K562 (cell line): Measurements from ENCODE around the gene GABARAPL1. TPM values are rescaled to one million over a fixed set of nuclear protein-coding genes. Genes with fewer than 3 reads are reported as not detected.
"Not testable (repeated sequence)": the region's sequence is repeated elsewhere in the genome, so short reads cannot be mapped to it uniquely, and the experiment has no call there.

Experiments
- ATAC-seq: fragments of 200-7000 bp; cut with Tn5 transposase; 3 replicates; pipeline ENCODE4 v1.9.1; 2020; ENCODE audit warnings: moderate library complexity
- BruUV-seq: library from RNA; stranded (reverse); fragments of 400-500 nt; replicated peaks from 2 replicates; lab custom pipeline; 2021; lab: Mats Ljungman, UMichigan
- CTCF ChIA-PET: fragments of 300-600 bp; formaldehyde crosslinking; extraction: SDS; loops from one replicate; lab custom pipeline; 2021; ENCODE audit warnings: low intra/inter-chr PET ratio; lab: Yijun Ruan, JAX
- POLR2A ChIA-PET: fragments of 300-600, 350-650 bp; sonication (Branson Sonifier 250); formaldehyde crosslinking; extraction: SDS; loops from one replicate; lab custom pipeline; 2021; ENCODE audit warnings: antibody characterized with exemption, inconsistent platforms; lab: Yijun Ruan, JAX
- DNase-seq, 4 experiments: peaks; one replicate each; pipeline versions ENCODE4 v3.0.0 to v3.0.0-alpha.2; 2011 to 2018; ENCODE audit warnings: low spot score in 3 of 4, mixed read lengths in 3 of 4; ENCODE audit errors: extremely low read depth in 1 of 4
- FAIRE-seq: peaks from 2 replicates; lab custom pipeline; 2011; peaks lifted over from hg19 to GRCh38; lab: Jason Lieb, UNC
- H2AFZ ChIP-seq: 2 replicates; pipeline ENCODE4 v1.6.0; 2011; ENCODE audit warnings: low read depth, low read length, control low read depth, inconsistent platforms
- H3K27ac ChIP-seq: fragments of 200-600 bp; 3 replicates; pipeline ENCODE4 v1.8.0; 2011; ENCODE audit warnings: low read depth, mild to moderate bottlenecking, control low read depth, inconsistent platforms, low read length, moderate library complexity, mixed read lengths; ENCODE audit errors: extremely low read depth
- H3K27me3 ChIP-seq, 2 experiments: fragments of 300-600 bp in 1 of 2; 2 replicates in 1 of 2; 3 replicates in 1 of 2; pipeline versions ENCODE4 v1.6.0 to v1.8.0; 2011; ENCODE audit warnings: inconsistent platforms in 2 of 2, low read length in 2 of 2, mild to moderate bottlenecking in 1 of 2, mixed read lengths in 1 of 2, moderate library complexity in 1 of 2; ENCODE audit not compliant: control insufficient read depth in 2 of 2, insufficient read depth in 2 of 2
- H3K36me3 ChIP-seq: fragments of 300-600 bp; 3 replicates; pipeline ENCODE4 v1.8.0; 2011; ENCODE audit warnings: mild to moderate bottlenecking, low read length, inconsistent platforms; ENCODE audit not compliant: control insufficient read depth, insufficient read depth
- H3K4me1 ChIP-seq, 2 experiments: fragments of 200-600 bp in 1 of 2; replicated peaks in 1 of 2; 2 replicates in 1 of 2; 3 replicates in 1 of 2; pipeline versions ENCODE4 v1.5.1 to v1.8.0; 2011; ENCODE audit warnings: inconsistent platforms in 2 of 2, low read length in 2 of 2, mild to moderate bottlenecking in 1 of 2, mixed read lengths in 1 of 2, moderate library complexity in 1 of 2; ENCODE audit not compliant: control insufficient read depth in 2 of 2, insufficient read depth in 2 of 2
- H3K4me2 ChIP-seq: 2 replicates; pipeline ENCODE4 v1.6.1; 2011; ENCODE audit warnings: low read length, control low read depth, inconsistent platforms, mixed read lengths; ENCODE audit not compliant: insufficient read depth
- H3K4me3 ChIP-seq: fragments of 200-600 bp; sonication (generic), shearing (Covaris generic); 2 replicates; pipeline ENCODE4 v1.5.1; 2016; ENCODE audit warnings: control low read depth, inconsistent platforms
- H3K79me2 ChIP-seq: fragments of 200-600 bp; 3 replicates; pipeline ENCODE4 v1.8.0; 2011; ENCODE audit warnings: low read length, inconsistent platforms; ENCODE audit not compliant: control insufficient read depth, insufficient read depth
- H3K9ac ChIP-seq, 2 experiments: 2 replicates each; pipeline versions ENCODE4 v1.6.0 to v1.6.1; 2011; ENCODE audit warnings: low read depth in 2 of 2, low read length in 2 of 2, control low read depth in 1 of 2, inconsistent platforms in 1 of 2, mild to moderate bottlenecking in 1 of 2, mixed read lengths in 1 of 2; ENCODE audit not compliant: insufficient read depth in 1 of 2
- H3K9me1 ChIP-seq: one replicate; pipeline ENCODE4 v1.6.0; 2011; ENCODE audit warnings: inconsistent platforms, mild to moderate bottlenecking, low read length, moderate library complexity; ENCODE audit not compliant: control insufficient read depth, insufficient read depth
- H3K9me3 ChIP-seq: replicated peaks from 2 replicates; pipeline ENCODE4 v1.5.1; 2011; ENCODE audit warnings: low read depth, low read length, inconsistent platforms; ENCODE audit not compliant: control insufficient read depth, insufficient read depth
- H4K20me1 ChIP-seq: replicated peaks from 2 replicates; pipeline ENCODE4 v1.6.1; 2011; ENCODE audit warnings: low read length, inconsistent platforms, mixed read lengths; ENCODE audit not compliant: control insufficient read depth, insufficient read depth
- TRIM28 ChIP-seq: fragments of 450-650 bp; IDR thresholded peaks from 2 replicates; pipeline ENCODE4 v1.6.1; 2017
- WGBS: fragments of 100-300 bp; shearing (Covaris generic); methylation state at CpG from one replicate; pipeline ENCODE4 v1.1.6; 2016; ENCODE audit warnings: low coverage, mixed read lengths; ENCODE audit not compliant: insufficient coverage; ENCODE audit errors: missing lambda C conversion rate; 5-methylcytosine and 5-hydroxymethylcytosine counted together
- in situ Hi-C: fragments of 300-500 bp; cut with MboI; formaldehyde crosslinking; loops from 4 replicates; pipeline ENCODE4 v1.15.0; 2018; ENCODE audit warnings: inconsistent platforms, mixed read lengths
- intact Hi-C: fragments of 100-400 bp; cut with micrococcal nuclease; formaldehyde crosslinking; loops from 2 replicates; pipeline ENCODE4 v1.14.2; 2022
- polyA plus RNA-seq, 8 experiments: library from polyadenylated mRNA; depleted of rRNA in 4 of 8; stranded (reverse) in 5 of 8; unstranded in 3 of 8; fragments of >200 nt; fragmentation: Nextera tagmentation in 2 of 8; fragmentation: Illumina TruSeq in 1 of 8; extraction: Ambion mirVana in 2 of 8; extraction: Trizol in 1 of 8; gene quantifications; 2 replicates each; pipeline versions ENCODE4 v1.2.1 to v1.2.3, GENCODE V29; 2011 to 2014; ENCODE audit warnings: inconsistent platforms in 1 of 8, missing spikeins in 1 of 8
- total RNA-seq, 7 experiments: library from RNA; depleted of rRNA in 6 of 7; stranded (reverse); fragments of >200 nt in 6 of 7; fragmentation: Illumina TruSeq in 2 of 7; extraction: Trizol in 2 of 7; gene quantifications; 2 replicates each; pipeline versions ENCODE4 v1.2.1 to v1.2.3, GENCODE V29; 2011 to 2021; ENCODE audit warnings: low replicate concordance in 1 of 7
- TF ChIP-seq, protein P1 (sequence below): fragments of 450-650 bp; IDR thresholded peaks from 2 replicates; pipeline ENCODE4 v1.6.1; 2016; ENCODE audit warnings: missing biosample characterization, missing genetic modification characterization

GABARAPL1 gene
- total and polyA plus RNA-seq, 9 of the 15 experiments (the other 6 are each of a cell fraction or from before 2014, with no cell fraction given) = 2.3 to 15.9 (median 11.3) TPM

- peaks cover 3% of the 10 kb centered on the region in 2 experiments; a peak in 3 of 5 replicates for H3K27me3 ChIP-seq
- ChIA-PET POLR2A (no interaction called here), CTCF (no interaction called here)
- H3K9me1 ChIP-seq = no peaks in the 10 kb centered on the region
- 6% methylated on average over 5 of the region's 5 CpGs for WGBS
- H3K36me3 ChIP-seq = no peaks in the 10 kb centered on the region
- H2AFZ ChIP-seq = no peak overlapping the region
- no TSS peak for BruUV-seq
- in situ Hi-C loops = no loop called here
- FAIRE-seq (no peak), DNase-seq (no peak), ATAC-seq (no peak)
- no peaks in the 10 kb centered on the region for H4K20me1 ChIP-seq
- no peak overlapping the region for H3K27ac ChIP-seq
- H3K79me2 ChIP-seq = no peaks in the 10 kb centered on the region
- no peak overlapping the region for H3K4me3 ChIP-seq
- no peak overlapping the region for H3K9ac ChIP-seq
- intact Hi-C loops = no loop called here
- H3K4me1 ChIP-seq = no peaks in the 10 kb centered on the region
- no peaks in the 10 kb centered on the region for H3K9me3 ChIP-seq
- H3K4me2 ChIP-seq = no peak overlapping the region
- TF ChIP-seq, protein P1, sequence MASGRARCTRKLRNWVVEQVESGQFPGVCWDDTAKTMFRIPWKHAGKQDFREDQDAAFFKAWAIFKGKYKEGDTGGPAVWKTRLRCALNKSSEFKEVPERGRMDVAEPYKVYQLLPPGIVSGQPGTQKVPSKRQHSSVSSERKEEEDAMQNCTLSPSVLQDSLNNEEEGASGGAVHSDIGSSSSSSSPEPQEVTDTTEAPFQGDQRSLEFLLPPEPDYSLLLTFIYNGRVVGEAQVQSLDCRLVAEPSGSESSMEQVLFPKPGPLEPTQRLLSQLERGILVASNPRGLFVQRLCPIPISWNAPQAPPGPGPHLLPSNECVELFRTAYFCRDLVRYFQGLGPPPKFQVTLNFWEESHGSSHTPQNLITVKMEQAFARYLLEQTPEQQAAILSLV (tag) = no peak
- TF ChIP-seq TRIM28 = no peak
Measured at GRCh38 chr12:10197879-10198278, 14.8 kb upstream of the GABARAPL1 start.

DNA sequence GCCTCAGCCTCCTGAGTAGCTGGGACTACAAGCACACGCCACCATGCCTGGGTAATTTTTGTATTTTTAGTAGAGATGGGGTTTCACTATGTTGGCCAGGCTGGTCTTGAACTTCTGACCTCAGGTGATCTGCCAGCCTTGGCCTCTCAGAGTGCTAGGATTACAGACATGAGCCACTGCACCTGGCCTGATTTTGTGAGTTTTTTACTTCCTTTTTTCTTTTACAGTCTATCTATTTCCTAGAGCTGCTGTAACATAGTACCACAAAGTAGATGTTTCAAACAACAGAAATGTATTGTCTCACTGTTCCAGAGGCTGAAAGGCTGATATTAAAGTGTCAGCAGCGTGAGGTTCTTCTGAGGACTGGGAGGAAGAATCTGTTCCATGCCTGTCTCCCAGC lies 8.2 kb upstream of the GABARAPL1 start:
- CTCF ChIA-PET, H2AFZ ChIP-seq, FAIRE-seq, H3K79me2 ChIP-seq, DNase-seq, H3K27me3 ChIP-seq, H3K4me1 ChIP-seq, H3K36me3 ChIP-seq, H3K4me2 ChIP-seq, in situ Hi-C loops, H3K9me3 ChIP-seq, H3K9ac ChIP-seq, H3K9me1 ChIP-seq, ATAC-seq, H3K4me3 ChIP-seq, H3K27ac ChIP-seq, intact Hi-C loops, H4K20me1 ChIP-seq, BruUV-seq: not testable (repeated sequence)
- 0% methylated on average over 2 of the region's 2 CpGs for WGBS
- POLR2A ChIA-PET = interaction anchor here (1.2 kb wide), 1 partner anchor 8 kb away, joined by 3 read pairs; no protein-coding TSS in a partner anchor
